ENCODE measurements around the gene PTGR1. TPM values are rescaled to one million over a fixed set of nuclear protein-coding genes. Genes with fewer than 3 reads are reported as not detected.
"Not testable (repeated sequence)": the region's sequence is repeated elsewhere in the genome, so short reads cannot be mapped to it uniquely, and the experiment has no call there.

Gene PTGR1
- 40.2 TPM for total RNA-seq

GRCh38 chr9:111599092-111599954, at the start of gene PTGR1:
Gene PTGR1, minus strand, starts transcription at chr9:111599647. Its CDS starts 2,225 bp downstream, at chr9:111597422.
- DNase-seq = peak; percentile 73

- DNase-seq = no peak
These were observed 49.6 kb upstream of the PTGR1 start for GRCh38 chr9:111649016-111649415.

GRCh38 chr9:111648066-111648465, 48.6 kb upstream of the PTGR1 start:
- no peak for DNase-seq

- DNase-seq = no peak
These were observed 47.0 kb upstream of the PTGR1 start for GRCh38 chr9:111646417-111646816.

GRCh38 chr9:111645806-111646205, 46.4 kb upstream of the PTGR1 start:
- no peak for DNase-seq

GRCh38 chr9:111644195-111644772, 44.8 kb upstream of the PTGR1 start:
- DNase-seq = no peak

GRCh38 chr9:111637421-111637950, 38.0 kb upstream of the PTGR1 start:
- DNase-seq = no peak

GRCh38 chr9:111634860-111635259, 35.4 kb upstream of the PTGR1 start:
- DNase-seq = no peak

GRCh38 chr9:111633389-111633736, 33.9 kb upstream of the PTGR1 start:
- DNase-seq = no peak

GRCh38 chr9:111632695-111633388, 33.4 kb upstream of the PTGR1 start:
- DNase-seq = no peak

- no peak for DNase-seq
These were observed 32.6 kb upstream of the PTGR1 start for GRCh38 chr9:111632060-111632459.

GRCh38 chr9:111631214-111631971, 31.9 kb upstream of the PTGR1 start, which contains the start of gene DNAJC25:
Gene DNAJC25, plus strand, starts transcription at chr9:111631334. Its CDS starts 74 bp downstream, at chr9:111631408.
- DNase-seq = peak; percentile 97

GRCh38 chr9:111630964-111631213, 31.4 kb upstream of the PTGR1 start:
- DNase-seq = no peak

- DNase-seq = no peak
These were observed 30.9 kb upstream of the PTGR1 start for GRCh38 chr9:111630182-111630963.

GRCh38 chr9:111628411-111628810, 29.0 kb upstream of the PTGR1 start:
- DNase-seq = no peak

- no peak for DNase-seq
These were observed 28.0 kb upstream of the PTGR1 start for GRCh38 chr9:111627260-111627963.

- DNase-seq = no peak
These were observed 23.2 kb upstream of the PTGR1 start for GRCh38 chr9:111622626-111623025.

- DNase-seq = no peak
These were observed 22.5 kb upstream of the PTGR1 start for GRCh38 chr9:111621895-111622480.

GRCh38 chr9:111617349-111617748, 17.9 kb upstream of the PTGR1 start:
- DNase-seq = not testable (repeated sequence)

GRCh38 chr9:111615928-111616327, 16.5 kb upstream of the PTGR1 start:
- no peak for DNase-seq

Data from skin of body (tissue), 2 donors.